ENCODE data around the gene TLR6. TPM values are rescaled to one million over a fixed set of nuclear protein-coding genes. Genes with fewer than 3 reads are reported as not detected.

TLR6 gene
- total RNA-seq, 1 experiment from 2014 or later: not detected

DNA sequence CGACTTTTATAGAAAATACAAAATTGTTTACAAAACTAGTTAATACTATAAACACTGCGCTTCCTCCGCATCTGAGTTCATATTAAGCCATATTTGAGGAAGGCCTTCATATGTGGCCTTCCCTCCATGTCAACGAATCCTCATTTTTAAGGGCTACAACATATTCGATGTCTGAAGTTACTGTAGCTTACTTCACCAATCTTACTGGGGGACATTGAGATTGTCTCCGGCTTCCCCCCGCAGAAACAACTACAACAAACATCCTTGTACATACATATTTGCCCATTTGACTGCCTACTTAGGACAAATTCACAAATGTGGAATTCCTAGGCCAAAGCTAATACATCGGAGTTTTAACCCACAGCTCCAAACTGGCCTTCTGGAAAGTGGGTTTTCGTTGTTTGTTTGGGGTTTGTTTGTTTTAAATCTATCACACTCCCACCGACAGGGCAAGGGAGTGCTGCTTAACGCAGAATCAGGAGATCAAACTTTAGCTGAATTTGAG is 10.4 kb upstream of the TLR6 start:
- no peak for DNase-seq
- intact Hi-C loops (cut with micrococcal nuclease; ENCODE audit: unreplicated experiment): no loop called here
- no peaks in the 10 kb centered on the region for H3K9me3 ChIP-seq
- no TSS peak for BruUV-seq (replicated peaks)
- ChIA-PET POLR2A (no interaction called here), CTCF (no interaction called here)
- Mint-ChIP-seq H3K4me1 (ENCODE audit: low read depth, unreplicated experiment) (peaks cover 12% of the 10 kb centered on the region), H3K27me3 (ENCODE audit: insufficient read depth, unreplicated experiment) (peaks cover 6% of the 10 kb centered on the region), H3K4me3 (ENCODE audit: unreplicated experiment) (peak overlapping the region; percentile 77), H3K27ac (ENCODE audit: unreplicated experiment) (no peak overlapping the region), H3K36me3 (ENCODE audit: insufficient read depth, unreplicated experiment) (peaks cover 19% of the 10 kb centered on the region), H3K9me3 (ENCODE audit: unreplicated experiment) (no peaks in the 10 kb centered on the region)
- H3K4me1 ChIP-seq: peaks cover 8% of the 10 kb centered on the region
- TF ChIP-seq, protein P1, sequence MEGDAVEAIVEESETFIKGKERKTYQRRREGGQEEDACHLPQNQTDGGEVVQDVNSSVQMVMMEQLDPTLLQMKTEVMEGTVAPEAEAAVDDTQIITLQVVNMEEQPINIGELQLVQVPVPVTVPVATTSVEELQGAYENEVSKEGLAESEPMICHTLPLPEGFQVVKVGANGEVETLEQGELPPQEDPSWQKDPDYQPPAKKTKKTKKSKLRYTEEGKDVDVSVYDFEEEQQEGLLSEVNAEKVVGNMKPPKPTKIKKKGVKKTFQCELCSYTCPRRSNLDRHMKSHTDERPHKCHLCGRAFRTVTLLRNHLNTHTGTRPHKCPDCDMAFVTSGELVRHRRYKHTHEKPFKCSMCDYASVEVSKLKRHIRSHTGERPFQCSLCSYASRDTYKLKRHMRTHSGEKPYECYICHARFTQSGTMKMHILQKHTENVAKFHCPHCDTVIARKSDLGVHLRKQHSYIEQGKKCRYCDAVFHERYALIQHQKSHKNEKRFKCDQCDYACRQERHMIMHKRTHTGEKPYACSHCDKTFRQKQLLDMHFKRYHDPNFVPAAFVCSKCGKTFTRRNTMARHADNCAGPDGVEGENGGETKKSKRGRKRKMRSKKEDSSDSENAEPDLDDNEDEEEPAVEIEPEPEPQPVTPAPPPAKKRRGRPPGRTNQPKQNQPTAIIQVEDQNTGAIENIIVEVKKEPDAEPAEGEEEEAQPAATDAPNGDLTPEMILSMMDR (IDR thresholded peaks at IDR 0.05; ENCODE audit: insufficient read depth in 1 of 2, low read depth in 1 of 2, low read length in 1 of 2, severe bottlenecking in 1 of 2, unreplicated experiment in 1 of 2): no peak
- H3K27me3 ChIP-seq (replicated peaks; ENCODE audit: control insufficient read depth, insufficient read depth, low read length): no peaks in the 10 kb centered on the region
- peak overlapping the region; percentile 48 for H3K4me3 ChIP-seq (ENCODE audit: low read depth, low read length)
- no peaks in the 10 kb centered on the region; the same call in 1 of the 2 replicates for H3K36me3 ChIP-seq (ENCODE audit: control insufficient read depth, insufficient read depth, low read length)

DNA sequence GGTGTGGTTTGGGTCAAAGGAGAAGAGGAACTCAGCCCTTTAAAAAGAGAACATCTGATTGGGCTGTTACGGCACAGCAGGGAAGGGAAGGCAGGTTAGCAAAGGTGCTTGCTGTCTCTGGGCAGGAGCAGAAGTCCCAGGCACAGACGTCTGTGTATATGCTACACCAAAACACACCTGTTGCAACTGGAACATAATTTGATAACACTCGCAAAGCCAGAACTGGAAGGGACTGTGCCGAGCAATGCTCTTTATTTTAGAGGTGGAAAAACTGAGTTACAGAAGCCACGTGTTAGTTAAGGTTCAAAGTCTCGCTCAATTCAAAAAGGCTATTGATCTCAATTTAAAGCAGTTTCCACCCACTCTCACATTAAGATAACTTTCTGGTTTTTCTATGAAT is 8.8 kb upstream of the TLR6 start:
- Histone ChIP-seq H3K4me3 (ENCODE audit: low read depth, low read length) (no peak overlapping the region), H3K9me3 (no peaks in the 10 kb centered on the region), H3K36me3 (ENCODE audit: control insufficient read depth, insufficient read depth, low read length) (no peaks in the 10 kb centered on the region; the same call in 1 of the 2 replicates), H3K27me3 (replicated peaks; ENCODE audit: control insufficient read depth, insufficient read depth, low read length) (no peaks in the 10 kb centered on the region; the same call in 1 of the 2 replicates), H3K4me1 (peaks cover 8% of the 10 kb centered on the region)
- Mint-ChIP-seq H3K27me3 (ENCODE audit: insufficient read depth, unreplicated experiment) (peaks cover 6% of the 10 kb centered on the region), H3K27ac (ENCODE audit: unreplicated experiment) (no peak overlapping the region), H3K36me3 (ENCODE audit: insufficient read depth, unreplicated experiment) (peaks cover 18% of the 10 kb centered on the region), H3K4me3 (ENCODE audit: unreplicated experiment) (no peak overlapping the region), H3K4me1 (ENCODE audit: low read depth, unreplicated experiment) (peaks cover 12% of the 10 kb centered on the region), H3K9me3 (ENCODE audit: unreplicated experiment) (no peaks in the 10 kb centered on the region)
- TF ChIP-seq, protein P1 (IDR thresholded peaks at IDR 0.05; ENCODE audit: insufficient read depth in 1 of 2, low read depth in 1 of 2, low read length in 1 of 2, severe bottlenecking in 1 of 2, unreplicated experiment in 1 of 2): no peak
- ChIA-PET POLR2A (no interaction called here), CTCF (no interaction called here)
- BruUV-seq (replicated peaks): no TSS peak
- DNase-seq: no peak
- intact Hi-C loops (cut with micrococcal nuclease; ENCODE audit: unreplicated experiment): no loop called here

DNA sequence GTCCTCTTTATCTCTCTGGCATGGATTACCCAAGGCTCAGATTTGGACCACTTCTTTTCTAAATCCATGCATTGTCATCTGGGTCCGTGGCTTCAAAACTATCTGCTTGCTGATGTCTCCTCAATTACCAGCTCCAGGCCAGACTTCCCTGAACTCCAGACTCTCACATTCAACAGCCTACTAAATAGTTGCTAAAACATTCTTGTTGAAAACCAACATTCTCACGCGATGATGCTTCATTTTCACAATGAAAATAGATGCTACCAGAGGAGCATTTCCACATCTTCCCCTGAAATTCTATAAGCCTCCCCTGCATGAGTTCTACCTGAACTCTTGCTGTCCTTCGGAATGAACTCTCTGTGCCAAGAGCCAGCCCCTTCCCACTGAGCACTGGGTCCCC is 5.2 kb upstream of the TLR6 start:
- intact Hi-C loops (cut with micrococcal nuclease; ENCODE audit: unreplicated experiment): no loop called here
- CTCF ChIA-PET: no interaction called here

More for the DNA sequence above, 5.2 kb upstream of the TLR6 start:
- no peaks in the 10 kb centered on the region for H3K4me1 ChIP-seq
- no TSS peak for BruUV-seq (replicated peaks)
- no peaks in the 10 kb centered on the region for H3K9me3 ChIP-seq
- no peak for DNase-seq
- Mint-ChIP-seq H3K27me3 (ENCODE audit: insufficient read depth, unreplicated experiment) (peaks cover 6% of the 10 kb centered on the region), H3K9me3 (ENCODE audit: unreplicated experiment) (no peaks in the 10 kb centered on the region), H3K27ac (ENCODE audit: unreplicated experiment) (no peak overlapping the region), H3K4me1 (ENCODE audit: low read depth, unreplicated experiment) (no peaks in the 10 kb centered on the region), H3K4me3 (ENCODE audit: unreplicated experiment) (no peak overlapping the region), H3K36me3 (ENCODE audit: insufficient read depth, unreplicated experiment) (no peaks in the 10 kb centered on the region)
- H3K36me3 ChIP-seq (ENCODE audit: control insufficient read depth, insufficient read depth, low read length): no peaks in the 10 kb centered on the region
- H3K27me3 ChIP-seq (replicated peaks; ENCODE audit: control insufficient read depth, insufficient read depth, low read length): no peaks in the 10 kb centered on the region; the same call in 1 of the 2 replicates
- POLR2A ChIA-PET: no interaction called here
- no peak overlapping the region for H3K4me3 ChIP-seq (ENCODE audit: low read depth, low read length)
- TF ChIP-seq, protein P1 (IDR thresholded peaks at IDR 0.05; ENCODE audit: insufficient read depth in 1 of 2, low read depth in 1 of 2, low read length in 1 of 2, severe bottlenecking in 1 of 2, unreplicated experiment in 1 of 2): no peak

Measured in Caco-2 (cell line).